MM.1S (cell line): Measurements from ENCODE around the gene MROH2A.

Experiments
- EZH2 ChIP-seq: fragments of 300-600 bp; sonication (generic); optimal IDR thresholded peaks from 2 replicates; pipeline ENCODE3; 2017; ENCODE audit warnings: low read depth, mild to moderate bottlenecking, antibody characterized with exemption, low read length, mixed read lengths
- TF ChIP-seq, protein P1 (sequence below): fragments of 300-600 bp; sonication (generic); IDR thresholded peaks from 2 replicates; pipeline ENCODE4 v1.5.1; 2016; ENCODE audit warnings: antibody characterized with exemption, low read length, mixed read lengths

DNA sequence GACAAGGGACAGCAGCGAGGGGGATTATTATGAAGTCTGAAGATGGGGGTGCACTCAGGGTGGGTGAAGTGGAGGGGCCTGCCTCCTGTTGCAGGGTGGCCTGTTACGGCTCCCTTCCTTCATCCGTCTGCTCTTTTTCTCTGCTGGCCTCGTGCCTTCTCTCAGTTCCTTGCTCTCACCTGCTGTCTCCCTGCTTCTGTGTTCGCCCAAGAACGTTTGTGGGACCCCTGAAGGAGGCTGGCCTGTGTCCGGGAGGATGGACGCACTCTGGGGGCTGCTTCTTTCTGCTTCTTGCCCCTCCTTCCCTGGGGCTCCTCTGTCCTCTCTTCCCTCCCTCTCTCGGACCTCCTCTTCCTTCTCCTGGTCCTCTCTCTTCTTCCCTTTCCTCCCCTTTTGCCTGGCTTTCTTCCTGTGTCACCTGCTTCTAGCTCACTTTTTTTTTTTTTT lies 13.8 kb downstream of the MROH2A start:
- TF ChIP-seq, protein P1, sequence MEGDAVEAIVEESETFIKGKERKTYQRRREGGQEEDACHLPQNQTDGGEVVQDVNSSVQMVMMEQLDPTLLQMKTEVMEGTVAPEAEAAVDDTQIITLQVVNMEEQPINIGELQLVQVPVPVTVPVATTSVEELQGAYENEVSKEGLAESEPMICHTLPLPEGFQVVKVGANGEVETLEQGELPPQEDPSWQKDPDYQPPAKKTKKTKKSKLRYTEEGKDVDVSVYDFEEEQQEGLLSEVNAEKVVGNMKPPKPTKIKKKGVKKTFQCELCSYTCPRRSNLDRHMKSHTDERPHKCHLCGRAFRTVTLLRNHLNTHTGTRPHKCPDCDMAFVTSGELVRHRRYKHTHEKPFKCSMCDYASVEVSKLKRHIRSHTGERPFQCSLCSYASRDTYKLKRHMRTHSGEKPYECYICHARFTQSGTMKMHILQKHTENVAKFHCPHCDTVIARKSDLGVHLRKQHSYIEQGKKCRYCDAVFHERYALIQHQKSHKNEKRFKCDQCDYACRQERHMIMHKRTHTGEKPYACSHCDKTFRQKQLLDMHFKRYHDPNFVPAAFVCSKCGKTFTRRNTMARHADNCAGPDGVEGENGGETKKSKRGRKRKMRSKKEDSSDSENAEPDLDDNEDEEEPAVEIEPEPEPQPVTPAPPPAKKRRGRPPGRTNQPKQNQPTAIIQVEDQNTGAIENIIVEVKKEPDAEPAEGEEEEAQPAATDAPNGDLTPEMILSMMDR = no peak
- TF ChIP-seq EZH2 = no peak
